Prostate gland (tissue), 2 donors: ENCODE data around the gene ANKRD13D. TPM values are rescaled to one million over a fixed set of nuclear protein-coding genes. Genes with fewer than 3 reads are reported as not detected.
"Not testable (repeated sequence)": the region's sequence is repeated elsewhere in the genome, so short reads cannot be mapped to it uniquely, and the experiment has no call there.

ENCODE experiments used
- DNase-seq: peaks from one replicate; pipeline ENCODE4 v3.0.0-alpha.2; 2019; ENCODE audit warnings: low spot score
- H3K27ac ChIP-seq, 2 donors: fragments of 200-600 bp; sonication (generic); 2 replicates each; pipeline ENCODE4 v1.5.1; 2017 to 2019
- H3K27me3 ChIP-seq: fragments of 200-600 bp; sonication (generic); replicated peaks from 2 replicates; pipeline ENCODE4 v1.5.1; 2019; ENCODE audit not compliant: insufficient read depth
- H3K36me3 ChIP-seq, 2 donors: fragments of 200-600 bp; sonication (generic); 1 replicate in 1 of 2; 2 replicates in 1 of 2; pipeline versions ENCODE4 v1.5.1 to v1.8.1; 2017 to 2019
- H3K4me1 ChIP-seq: fragments of 200-600 bp; sonication (generic); replicated peaks from 2 replicates; pipeline ENCODE4 v1.5.1; 2019
- H3K4me3 ChIP-seq, 2 donors: fragments of 200-600 bp; sonication (generic); 2 replicates each; pipeline ENCODE4 v1.5.1; 2017 to 2019
- H3K9me3 ChIP-seq: fragments of 200-600 bp; sonication (generic); 2 replicates; pipeline ENCODE4 v1.5.1; 2017
- CTCF ChIP-seq, 4 experiments: fragments of 200-600 bp in 2 of 4; fragments of 450-650 bp in 2 of 4; sonication (generic) in 2 of 4; IDR thresholded peaks; 1 replicate in 3 of 4; 2 replicates in 1 of 4; pipeline ENCODE4 v1.5.1; 2016 to 2019; ENCODE audit warnings: antibody characterized with exemption in 4 of 4, mild to moderate bottlenecking in 2 of 4, moderate library complexity in 2 of 4
- POLR2A ChIP-seq: fragments of 450-650 bp; IDR thresholded peaks from one replicate; pipeline ENCODE4 v1.6.1; 2016; ENCODE audit warnings: antibody characterized with exemption, mild to moderate bottlenecking
- POLR2AphosphoS5 ChIP-seq: sonication (generic); formaldehyde crosslinking; IDR thresholded peaks from one replicate; pipeline ENCODE4 v1.6.1; 2017; ENCODE audit warnings: antibody characterized with exemption
- WGBS: methylation state at CpG from one replicate; pipeline ENCODE4 v1.1.5; 2018; 5-methylcytosine and 5-hydroxymethylcytosine counted together
- intact Hi-C: fragments of 100-400 bp; cut with DNase I; formaldehyde crosslinking; loops from one replicate; pipeline ENCODE4 v1.14.2; 2022
- total RNA-seq, 2 donors: library from RNA; depleted of rRNA; stranded (reverse); fragments of >200 nt; gene quantifications; one replicate each; pipeline ENCODE4 v1.1.0, GENCODE V29; 2016

ANKRD13D gene
- total RNA-seq, 2 donors from 2014 or later: 35.9 to 75.3 TPM

- Histone ChIP-seq H3K9me3 (no peaks in the 10 kb centered on the region), H3K36me3 (peaks cover 25 to 27% of the 10 kb centered on the region in 2 donors), H3K27me3 (no peaks in the 10 kb centered on the region), H3K4me3 (no peak overlapping the region), H3K4me1 (no peaks in the 10 kb centered on the region), H3K27ac (no peak overlapping the region)
- intact Hi-C loops: no loop called here
- no peak for DNase-seq
- 84% methylated on average over 8 of the region's 8 CpGs for WGBS
- TF ChIP-seq POLR2A: no peak
- TF ChIP-seq POLR2AphosphoS5: no peak
- no peak for TF ChIP-seq CTCF (IDR thresholded peaks at IDR 0.05)
Observed at GRCh38 chr11:67255864-67256263, 33.2 kb upstream of the ANKRD13D start.

- H3K4me1 ChIP-seq: peaks cover 2% of the 10 kb centered on the region
- H3K9me3 ChIP-seq: no peaks in the 10 kb centered on the region
- H3K4me3 ChIP-seq: no peak overlapping the region
- H3K36me3 ChIP-seq: peaks cover 25 to 27% of the 10 kb centered on the region in 2 donors
- WGBS: 70% methylated on average over 5 of the region's 5 CpGs
- intact Hi-C loops: no loop called here
- no peak for DNase-seq
- H3K27me3 ChIP-seq: no peaks in the 10 kb centered on the region
- TF ChIP-seq POLR2AphosphoS5 (no peak), CTCF (IDR thresholded peaks at IDR 0.05) (no peak), POLR2A (no peak)
- no peak overlapping the region for H3K27ac ChIP-seq
Observed at GRCh38 chr11:67256477-67257135, 32.5 kb upstream of the ANKRD13D start.

- 93% methylated on average over 6 of the region's 6 CpGs for WGBS
- no peak overlapping the region for H3K27ac ChIP-seq
- no peak overlapping the region for H3K4me3 ChIP-seq
- DNase-seq: no peak
- no peak for TF ChIP-seq POLR2A
- no peak for TF ChIP-seq CTCF (IDR thresholded peaks at IDR 0.05)
- no peak for TF ChIP-seq POLR2AphosphoS5
- H3K9me3 ChIP-seq: no peaks in the 10 kb centered on the region
- H3K36me3 ChIP-seq: peaks cover 0 to 7% of the 10 kb centered on the region in 2 donors
- no peaks in the 10 kb centered on the region for H3K27me3 ChIP-seq
- peaks cover 2% of the 10 kb centered on the region for H3K4me1 ChIP-seq
- intact Hi-C loops: loop anchor here (5.0 kb wide), 1 partner anchor 122 kb away; no protein-coding TSS in a partner anchor
Observed at GRCh38 chr11:67260406-67260805, 28.7 kb upstream of the ANKRD13D start.

- peak; percentile 15 for TF ChIP-seq POLR2AphosphoS5
- DNase-seq: peak; percentile 53
- not testable (repeated sequence) for H3K27me3 ChIP-seq, H3K36me3 ChIP-seq, H3K9me3 ChIP-seq, H3K4me1 ChIP-seq
- 27% methylated on average over 49 of the region's 50 CpGs for WGBS
- intact Hi-C loops: loop anchor here (5.0 kb wide), 1 partner anchor 121 kb away; no protein-coding TSS in a partner anchor
- Histone ChIP-seq H3K27ac (peak overlapping the region; percentile 5 to 63), H3K4me3 (peak overlapping the region; percentile 12 to 20)
Observed at GRCh38 chr11:67260885-67261639, 28.0 kb upstream of the ANKRD13D start.

- Histone ChIP-seq H3K4me1 (peaks cover 2% of the 10 kb centered on the region), H3K27me3 (no peaks in the 10 kb centered on the region), H3K4me3 (peak overlapping the region; percentile 12 to 20), H3K9me3 (no peaks in the 10 kb centered on the region), H3K36me3 (no peaks in the 10 kb centered on the region), H3K27ac (peak overlapping the region; percentile 5 to 63)
- no peak for TF ChIP-seq CTCF (IDR thresholded peaks at IDR 0.05)
- no peak for TF ChIP-seq POLR2AphosphoS5
- no peak for TF ChIP-seq POLR2A
- WGBS: 14% methylated on average over 18 of the region's 18 CpGs
- no peak for DNase-seq
- intact Hi-C loops: loop anchor here (5.0 kb wide), 1 partner anchor 121 kb away; no protein-coding TSS in a partner anchor
Observed at GRCh38 chr11:67261640-67261945, 27.5 kb upstream of the ANKRD13D start.
